AG09309 (cell line): Measurements from ENCODE around the gene SYCP1.

Experiments
- DNase-seq: peaks from one replicate; pipeline ENCODE4 v3.0.0-alpha.2; 2010; ENCODE audit warnings: low read depth
- H3K4me3 ChIP-seq: 2 replicates; pipeline ENCODE4 v1.5.1; 2011; ENCODE audit warnings: mild to moderate bottlenecking, low read depth, low read length, moderate library complexity; ENCODE audit not compliant: control insufficient read depth
- TF ChIP-seq, protein P1 (sequence below): IDR thresholded peaks from 2 replicates; pipeline ENCODE4 v1.5.1; 2011; ENCODE audit warnings: mild to moderate bottlenecking, low read depth, low read length, inconsistent platforms; ENCODE audit not compliant: insufficient read depth, control insufficient read depth; ENCODE audit errors: missing control alignments

Gene SYCP1

DNA sequence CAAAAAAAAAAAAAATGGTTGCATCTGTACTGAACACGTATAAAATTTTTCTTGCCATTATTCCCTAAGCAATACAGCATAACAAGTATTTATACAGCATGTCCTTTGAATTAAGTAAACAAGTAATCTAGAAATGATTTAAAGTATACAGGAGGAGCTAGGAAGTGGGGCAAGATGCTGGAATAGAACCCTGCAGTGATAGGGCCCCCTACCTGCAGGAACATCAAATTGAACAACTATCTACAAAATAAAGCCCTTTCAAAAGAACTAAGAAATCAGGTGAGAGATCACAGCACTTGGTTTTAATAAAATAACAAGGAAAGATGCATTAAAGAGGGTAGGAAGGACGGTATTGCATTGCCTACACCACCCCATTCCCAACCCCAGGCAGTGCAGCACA lies 185.8 kb downstream of the SYCP1 start:
- no peak overlapping the region for H3K4me3 ChIP-seq
- no peak for DNase-seq
- TF ChIP-seq, protein P1, sequence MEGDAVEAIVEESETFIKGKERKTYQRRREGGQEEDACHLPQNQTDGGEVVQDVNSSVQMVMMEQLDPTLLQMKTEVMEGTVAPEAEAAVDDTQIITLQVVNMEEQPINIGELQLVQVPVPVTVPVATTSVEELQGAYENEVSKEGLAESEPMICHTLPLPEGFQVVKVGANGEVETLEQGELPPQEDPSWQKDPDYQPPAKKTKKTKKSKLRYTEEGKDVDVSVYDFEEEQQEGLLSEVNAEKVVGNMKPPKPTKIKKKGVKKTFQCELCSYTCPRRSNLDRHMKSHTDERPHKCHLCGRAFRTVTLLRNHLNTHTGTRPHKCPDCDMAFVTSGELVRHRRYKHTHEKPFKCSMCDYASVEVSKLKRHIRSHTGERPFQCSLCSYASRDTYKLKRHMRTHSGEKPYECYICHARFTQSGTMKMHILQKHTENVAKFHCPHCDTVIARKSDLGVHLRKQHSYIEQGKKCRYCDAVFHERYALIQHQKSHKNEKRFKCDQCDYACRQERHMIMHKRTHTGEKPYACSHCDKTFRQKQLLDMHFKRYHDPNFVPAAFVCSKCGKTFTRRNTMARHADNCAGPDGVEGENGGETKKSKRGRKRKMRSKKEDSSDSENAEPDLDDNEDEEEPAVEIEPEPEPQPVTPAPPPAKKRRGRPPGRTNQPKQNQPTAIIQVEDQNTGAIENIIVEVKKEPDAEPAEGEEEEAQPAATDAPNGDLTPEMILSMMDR, result peak; percentile 9

- no peak overlapping the region for H3K4me3 ChIP-seq
- TF ChIP-seq, protein P1, result peak; percentile 44
- no peak for DNase-seq
Observed at GRCh38 chr1:115041654-115042053, 187.0 kb downstream of the SYCP1 start.
